Activated T-cell treated with anti-CD3 and anti-CD28 coated beads, Interleukin-2, amount 50 U/mL, for 72 hours (primary cell): ENCODE measurements around the gene NKIRAS1. TPM values are rescaled to one million over a fixed set of nuclear protein-coding genes. Genes with fewer than 3 reads are reported as not detected.

ENCODE experiments used
- ATAC-seq, 2 donors: fragments of 150-1000 bp; cut with Tn5 transposase; replicated peaks in 1 of 2; 2 replicates each; pipeline ENCODE4 v1.10.0; 2021; ENCODE audit warnings: moderate library complexity in 2 of 2, mild to moderate bottlenecking in 1 of 2
- DNase-seq, 2 donors: peaks; one replicate each; pipeline ENCODE4 v3.0.0; 2021 to 2022; ENCODE audit warnings: mixed read lengths in 1 of 2
- H3K27ac Mint-ChIP-seq: one replicate; pipeline ENCODE4 v1.8.0; 2022; ENCODE audit warnings: mild to moderate bottlenecking, moderate library complexity, mixed read lengths
- H3K27me3 Mint-ChIP-seq: one replicate; pipeline ENCODE4 v1.8.0; 2022; ENCODE audit warnings: low read depth, mixed read lengths
- H3K36me3 Mint-ChIP-seq, 2 donors: one replicate each; pipeline ENCODE4 v1.8.0; 2022; ENCODE audit warnings: mixed read lengths in 2 of 2, mild to moderate bottlenecking in 1 of 2; ENCODE audit not compliant: insufficient read depth in 2 of 2
- H3K4me1 Mint-ChIP-seq: one replicate; pipeline ENCODE4 v1.8.0; 2022; ENCODE audit warnings: low read depth, mixed read lengths
- H3K4me3 Mint-ChIP-seq, 2 donors: one replicate each; pipeline ENCODE4 v1.8.0; 2022; ENCODE audit warnings: mild to moderate bottlenecking in 2 of 2, mixed read lengths in 2 of 2, moderate library complexity in 2 of 2
- H3K9me3 Mint-ChIP-seq, 2 donors: one replicate each; pipeline ENCODE4 v1.8.0; 2022; ENCODE audit warnings: mixed read lengths in 2 of 2
- total RNA-seq, 2 donors: library from RNA; stranded (reverse); gene quantifications; one replicate each; pipeline ENCODE4 v1.2.3, GENCODE V29; 2022

Gene NKIRAS1
- 1 to 10 TPM; 2.5 to 3.6 TPM for total RNA-seq

- no peaks in the 10 kb centered on the region for H3K9me3 Mint-ChIP-seq
- peaks cover 24 to 36% of the 10 kb centered on the region in 2 donors for H3K36me3 Mint-ChIP-seq
- peak within 1 kb of the TSS; percentile 98 to 99 for H3K4me3 Mint-ChIP-seq
- no peaks in the 10 kb centered on the region for H3K27me3 Mint-ChIP-seq
- H3K4me1 Mint-ChIP-seq = peaks cover 59% of the 10 kb centered on the region
- H3K27ac Mint-ChIP-seq = peak within 1 kb of the TSS; percentile 99
- ATAC-seq = peak; percentile 95
- peak; percentile 96 to 98 for DNase-seq
Measured at GRCh38 chr3:23916886-23917678, at the start of gene NKIRAS1, which contains the start of gene RPL15. Gene NKIRAS1 (minus strand): TSS chr3:23916990. CDS start chr3:23910904, 6,086 bp downstream. Gene RPL15 (plus strand): TSS chr3:23917132. CDS start chr3:23917860, 728 bp downstream.

- no peak overlapping the region for H3K4me3 Mint-ChIP-seq
- no peak for DNase-seq
- H3K27me3 Mint-ChIP-seq = no peaks in the 10 kb centered on the region
- no peak for ATAC-seq
- H3K9me3 Mint-ChIP-seq = no peaks in the 10 kb centered on the region
- peaks cover 15% of the 10 kb centered on the region for H3K4me1 Mint-ChIP-seq
- H3K36me3 Mint-ChIP-seq = peaks cover 5% of the 10 kb centered on the region in 2 donors
- no peak overlapping the region for H3K27ac Mint-ChIP-seq
Measured at GRCh38 chr3:23966328-23966727, 49.5 kb upstream of the NKIRAS1 start.

DNA sequence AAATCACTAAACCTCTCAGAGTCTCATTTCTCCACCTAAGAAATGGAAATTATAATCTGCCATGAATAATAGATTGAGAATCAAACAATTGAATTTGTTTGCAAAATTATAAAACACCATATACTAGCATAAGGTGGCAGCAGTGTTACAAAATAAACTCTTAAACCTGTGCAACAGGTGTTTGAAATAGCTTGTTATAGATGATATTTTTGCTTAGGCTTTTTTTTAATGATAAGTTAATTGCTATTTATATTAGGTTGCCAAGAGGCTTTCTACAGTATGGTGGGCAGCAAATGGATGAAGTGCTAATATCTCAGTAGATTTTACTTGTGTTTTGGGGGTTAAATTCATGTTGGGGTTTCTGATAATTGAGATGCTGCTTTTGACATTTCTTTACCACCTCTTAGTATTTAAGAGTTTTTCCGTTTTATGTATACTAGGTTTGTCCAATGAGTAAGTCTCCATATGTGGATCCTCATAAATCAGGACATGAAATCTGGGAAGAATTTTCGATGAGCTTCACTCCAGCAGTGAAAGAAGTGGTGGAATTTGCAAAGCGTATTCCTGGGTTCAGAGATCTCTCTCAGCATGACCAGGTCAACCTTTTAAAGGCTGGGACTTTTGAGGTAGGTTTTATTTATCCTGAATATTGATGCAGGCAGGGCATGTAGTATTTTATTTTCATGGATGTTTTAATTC, 47.9 kb upstream of the NKIRAS1 start:
- no peak for DNase-seq
- no peak for ATAC-seq
- no peak overlapping the region for H3K4me3 Mint-ChIP-seq
- peaks cover 16% of the 10 kb centered on the region for H3K4me1 Mint-ChIP-seq
- peaks cover 5% of the 10 kb centered on the region in 2 donors for H3K36me3 Mint-ChIP-seq
- no peaks in the 10 kb centered on the region for H3K27me3 Mint-ChIP-seq
- no peak overlapping the region for H3K27ac Mint-ChIP-seq
- H3K9me3 Mint-ChIP-seq = no peaks in the 10 kb centered on the region

- H3K27ac Mint-ChIP-seq = no peak overlapping the region
- peaks cover 30% of the 10 kb centered on the region for H3K4me1 Mint-ChIP-seq
- H3K27me3 Mint-ChIP-seq = no peaks in the 10 kb centered on the region
- DNase-seq (no peak), ATAC-seq (no peak)
- peaks cover 3 to 5% of the 10 kb centered on the region in 2 donors for H3K36me3 Mint-ChIP-seq
- H3K4me3 Mint-ChIP-seq = no peak overlapping the region
- no peaks in the 10 kb centered on the region for H3K9me3 Mint-ChIP-seq
Measured at GRCh38 chr3:23961913-23962312, 45.1 kb upstream of the NKIRAS1 start.

GRCh38 chr3:23961066-23961465, 44.3 kb upstream of the NKIRAS1 start:
- ATAC-seq (no peak), DNase-seq (no peak)
- H3K4me3 Mint-ChIP-seq = no peak overlapping the region
- peaks cover 28% of the 10 kb centered on the region for H3K4me1 Mint-ChIP-seq
- H3K27me3 Mint-ChIP-seq = no peaks in the 10 kb centered on the region
- peaks cover 3 to 5% of the 10 kb centered on the region in 2 donors for H3K36me3 Mint-ChIP-seq
- no peaks in the 10 kb centered on the region for H3K9me3 Mint-ChIP-seq
- no peak overlapping the region for H3K27ac Mint-ChIP-seq

DNA sequence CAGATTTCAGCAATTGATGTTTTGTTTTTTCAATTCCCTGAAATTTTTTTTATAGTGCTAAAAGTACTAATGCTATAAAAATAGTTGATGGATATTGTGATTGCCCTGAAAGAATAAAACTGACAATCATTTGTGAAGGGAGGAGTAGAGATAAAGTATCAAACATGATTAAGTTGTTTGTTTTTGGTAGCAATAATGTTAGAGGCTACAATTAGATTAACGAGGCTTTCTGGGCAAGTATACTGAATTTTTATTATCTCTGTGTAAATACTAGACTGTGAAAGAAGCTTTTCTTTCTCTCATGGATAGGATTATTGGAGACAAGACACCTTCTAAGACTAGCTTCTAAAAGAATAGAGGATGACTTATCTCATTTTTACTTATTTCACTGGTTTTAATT, 43.9 kb upstream of the NKIRAS1 start:
- H3K36me3 Mint-ChIP-seq = peaks cover 0 to 5% of the 10 kb centered on the region in 2 donors
- DNase-seq = no peak
- H3K4me1 Mint-ChIP-seq = peaks cover 25% of the 10 kb centered on the region
- no peak overlapping the region for H3K27ac Mint-ChIP-seq
- H3K9me3 Mint-ChIP-seq = no peaks in the 10 kb centered on the region
- ATAC-seq = no peak
- H3K4me3 Mint-ChIP-seq = no peak overlapping the region
- no peaks in the 10 kb centered on the region for H3K27me3 Mint-ChIP-seq

DNA sequence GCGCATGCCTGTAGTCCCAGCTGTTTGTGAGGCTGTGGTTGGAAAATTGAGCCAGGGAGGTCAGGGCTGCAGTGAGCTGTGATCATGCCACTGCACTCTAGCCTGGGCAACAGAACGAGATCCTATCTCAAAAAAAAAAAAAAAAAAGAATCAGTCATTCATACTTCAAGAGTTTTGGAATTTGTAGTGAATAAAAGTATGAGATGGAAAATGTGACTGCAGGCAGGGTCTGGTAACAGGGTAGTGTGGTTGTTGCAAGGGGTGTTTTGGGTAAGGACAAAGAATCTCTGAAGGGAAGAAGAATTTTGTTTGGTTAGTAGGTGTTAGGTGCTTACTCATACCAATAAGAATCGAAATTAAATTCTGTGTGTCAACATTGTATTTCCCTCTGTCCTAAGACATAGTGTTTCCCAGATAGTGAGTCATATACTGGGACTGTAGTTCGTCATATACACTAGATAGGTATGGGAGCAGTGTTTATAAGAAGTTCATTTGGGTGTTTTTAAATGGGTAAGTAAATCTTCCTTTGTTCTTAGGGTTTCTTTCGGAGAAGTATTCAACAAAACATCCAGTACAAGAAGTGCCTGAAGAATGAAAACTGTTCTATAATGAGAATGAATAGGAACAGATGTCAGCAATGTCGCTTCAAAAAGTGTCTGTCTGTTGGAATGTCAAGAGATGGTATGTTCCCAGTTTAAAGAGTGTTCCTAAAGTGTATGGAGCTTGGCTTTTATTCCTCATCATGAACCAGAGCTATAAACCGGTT, 42.5 kb upstream of the NKIRAS1 start:
- peak overlapping the region; percentile 58 for H3K27ac Mint-ChIP-seq
- peak overlapping the region in 1 of 2 donors; percentile 0 for H3K4me3 Mint-ChIP-seq
- H3K27me3 Mint-ChIP-seq = no peaks in the 10 kb centered on the region
- peaks cover 0 to 3% of the 10 kb centered on the region in 2 donors for H3K36me3 Mint-ChIP-seq
- no peaks in the 10 kb centered on the region for H3K9me3 Mint-ChIP-seq
- peak; percentile 89 to 90 for ATAC-seq
- peak in 1 of 2 donors; percentile 8 for DNase-seq
- H3K4me1 Mint-ChIP-seq = peaks cover 33% of the 10 kb centered on the region

DNA sequence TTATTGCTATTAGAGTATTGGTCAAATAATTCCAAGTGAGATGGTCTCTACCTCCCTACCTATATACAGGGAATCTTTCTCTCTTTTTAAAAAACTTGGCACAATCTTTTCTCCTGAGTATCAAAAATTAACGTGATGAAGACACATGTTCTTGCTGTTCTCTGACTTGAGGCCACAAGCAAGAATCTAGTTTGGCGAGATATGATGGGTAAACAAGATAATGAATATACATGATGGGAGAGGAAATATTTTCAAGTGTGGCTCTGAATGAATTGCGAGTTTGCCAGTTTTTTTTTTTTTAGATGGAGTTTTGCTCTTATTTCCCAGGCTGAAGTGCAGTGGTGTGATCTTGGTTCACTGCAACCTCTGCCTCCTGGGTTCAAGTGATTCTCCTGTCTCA, 39.9 kb upstream of the NKIRAS1 start:
- Mint-ChIP-seq H3K27ac (no peak overlapping the region), H3K36me3 (peaks cover 0 to 1% of the 10 kb centered on the region in 2 donors), H3K4me3 (no peak overlapping the region), H3K27me3 (no peaks in the 10 kb centered on the region), H3K4me1 (peaks cover 42% of the 10 kb centered on the region), H3K9me3 (no peaks in the 10 kb centered on the region)
- DNase-seq = no peak
- ATAC-seq = no peak

DNA sequence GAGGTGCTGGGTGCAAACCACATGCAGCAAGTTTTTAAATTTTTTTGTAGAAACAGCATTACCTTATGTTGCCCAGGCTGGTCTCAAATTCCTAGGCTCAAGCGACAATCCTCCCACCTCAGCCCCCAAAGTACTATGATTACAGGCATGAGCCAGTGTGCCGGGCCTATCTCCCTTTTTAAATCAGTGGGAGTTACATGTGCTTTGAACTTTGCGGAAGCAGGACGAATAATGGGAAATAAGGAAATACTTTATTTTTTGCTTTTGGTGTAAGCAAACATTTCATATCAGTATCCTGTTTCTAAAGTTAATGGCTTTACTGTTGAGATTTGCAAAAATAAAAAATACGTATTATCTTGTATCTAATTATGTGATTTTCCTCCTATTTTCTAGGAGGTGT, 37.4 kb upstream of the NKIRAS1 start:
- Mint-ChIP-seq H3K4me3 (no peak overlapping the region), H3K27ac (no peak overlapping the region), H3K9me3 (no peaks in the 10 kb centered on the region), H3K36me3 (no peaks in the 10 kb centered on the region), H3K27me3 (no peaks in the 10 kb centered on the region), H3K4me1 (peaks cover 62% of the 10 kb centered on the region)
- DNase-seq (no peak), ATAC-seq (no peak)

GRCh38 chr3:23953523-23953922, 36.7 kb upstream of the NKIRAS1 start:
- ATAC-seq (no peak), DNase-seq (no peak)
- Mint-ChIP-seq H3K9me3 (no peaks in the 10 kb centered on the region), H3K36me3 (no peaks in the 10 kb centered on the region), H3K4me1 (peaks cover 61% of the 10 kb centered on the region), H3K27ac (peak overlapping the region; percentile 3), H3K27me3 (no peaks in the 10 kb centered on the region), H3K4me3 (no peak overlapping the region)

- no peak for ATAC-seq
- no peak overlapping the region for H3K4me3 Mint-ChIP-seq
- H3K9me3 Mint-ChIP-seq = no peaks in the 10 kb centered on the region
- peaks cover 68% of the 10 kb centered on the region for H3K4me1 Mint-ChIP-seq
- no peaks in the 10 kb centered on the region for H3K27me3 Mint-ChIP-seq
- H3K36me3 Mint-ChIP-seq = no peaks in the 10 kb centered on the region
- no peak for DNase-seq
- no peak overlapping the region for H3K27ac Mint-ChIP-seq
Measured at GRCh38 chr3:23952646-23953045, 35.9 kb upstream of the NKIRAS1 start.

DNA sequence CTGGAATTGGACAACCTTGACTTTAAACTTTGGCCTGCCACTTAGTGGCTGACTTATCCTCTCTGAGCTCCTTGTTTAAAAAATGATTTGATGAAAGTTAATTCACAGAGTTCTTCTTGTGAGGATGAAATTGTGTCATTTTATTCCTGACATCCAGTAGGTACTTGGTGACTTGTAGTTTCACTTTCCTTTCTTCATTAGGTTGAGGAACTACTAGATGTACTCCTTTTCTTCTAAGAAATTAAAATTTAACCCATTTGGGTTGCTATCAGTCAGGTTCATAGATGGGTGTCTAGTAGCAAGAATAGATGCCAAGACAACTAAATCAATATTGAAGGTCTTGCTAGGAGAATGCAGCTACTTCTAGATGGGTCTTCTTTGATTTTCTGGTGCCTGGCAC, 33.5 kb upstream of the NKIRAS1 start:
- peak overlapping the region; percentile 97 for H3K27ac Mint-ChIP-seq
- H3K4me3 Mint-ChIP-seq = peak overlapping the region; percentile 73 to 98
- ATAC-seq (no peak), DNase-seq (no peak)
- no peaks in the 10 kb centered on the region for H3K9me3 Mint-ChIP-seq
- peaks cover 76% of the 10 kb centered on the region for H3K4me1 Mint-ChIP-seq
- no peaks in the 10 kb centered on the region for H3K27me3 Mint-ChIP-seq
- no peaks in the 10 kb centered on the region for H3K36me3 Mint-ChIP-seq

DNA sequence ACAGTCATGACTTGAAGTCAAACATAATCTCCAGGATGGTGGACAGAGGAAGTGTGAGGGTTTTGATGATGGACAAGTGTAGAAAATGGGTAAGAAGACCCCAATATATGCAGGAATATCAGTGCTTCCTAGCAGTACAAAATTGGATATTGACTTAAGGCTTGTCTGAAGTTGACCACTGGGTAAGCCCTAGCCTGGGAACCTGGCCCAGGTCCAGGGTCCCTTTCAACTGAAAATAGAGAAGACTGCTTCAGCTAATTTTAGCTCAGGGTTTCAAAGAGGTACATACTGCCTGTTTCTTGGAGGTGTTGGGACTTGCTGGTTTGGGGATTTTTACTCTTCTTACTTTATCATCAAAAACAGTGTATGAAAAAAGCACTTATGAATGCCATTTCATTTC, 33.0 kb upstream of the NKIRAS1 start:
- DNase-seq = no peak
- peak overlapping the region; percentile 73 to 98 for H3K4me3 Mint-ChIP-seq
- ATAC-seq = no peak
- H3K4me1 Mint-ChIP-seq = peaks cover 72% of the 10 kb centered on the region
- no peaks in the 10 kb centered on the region for H3K27me3 Mint-ChIP-seq
- peak overlapping the region; percentile 97 for H3K27ac Mint-ChIP-seq
- H3K36me3 Mint-ChIP-seq = no peaks in the 10 kb centered on the region
- no peaks in the 10 kb centered on the region for H3K9me3 Mint-ChIP-seq
